Measurements from ENCODE around the gene ZC3H6.

- TF ChIP-seq CTCF (IDR thresholded peaks at IDR 0.05; ENCODE audit: insufficient read depth, low read length, poor library complexity, severe bottlenecking) (no peak), EZH2phosphoT487 (conservative IDR thresholded peaks at IDR 0.05; ENCODE audit: low read length) (no peak)
These were observed 15.1 kb upstream of the ZC3H6 start for GRCh38 chr2:112260295-112260625.
